ENCODE results near the gene CMTM3. TPM values are rescaled to one million over a fixed set of nuclear protein-coding genes. Genes with fewer than 3 reads are reported as not detected.
"Not testable (repeated sequence)": the region's sequence is repeated elsewhere in the genome, so short reads cannot be mapped to it uniquely, and the experiment has no call there.

Gene CMTM3
- total RNA-seq, 6 experiments from 2014 or later, result 1.6 to 9.6 (median 5.4) TPM

DNA sequence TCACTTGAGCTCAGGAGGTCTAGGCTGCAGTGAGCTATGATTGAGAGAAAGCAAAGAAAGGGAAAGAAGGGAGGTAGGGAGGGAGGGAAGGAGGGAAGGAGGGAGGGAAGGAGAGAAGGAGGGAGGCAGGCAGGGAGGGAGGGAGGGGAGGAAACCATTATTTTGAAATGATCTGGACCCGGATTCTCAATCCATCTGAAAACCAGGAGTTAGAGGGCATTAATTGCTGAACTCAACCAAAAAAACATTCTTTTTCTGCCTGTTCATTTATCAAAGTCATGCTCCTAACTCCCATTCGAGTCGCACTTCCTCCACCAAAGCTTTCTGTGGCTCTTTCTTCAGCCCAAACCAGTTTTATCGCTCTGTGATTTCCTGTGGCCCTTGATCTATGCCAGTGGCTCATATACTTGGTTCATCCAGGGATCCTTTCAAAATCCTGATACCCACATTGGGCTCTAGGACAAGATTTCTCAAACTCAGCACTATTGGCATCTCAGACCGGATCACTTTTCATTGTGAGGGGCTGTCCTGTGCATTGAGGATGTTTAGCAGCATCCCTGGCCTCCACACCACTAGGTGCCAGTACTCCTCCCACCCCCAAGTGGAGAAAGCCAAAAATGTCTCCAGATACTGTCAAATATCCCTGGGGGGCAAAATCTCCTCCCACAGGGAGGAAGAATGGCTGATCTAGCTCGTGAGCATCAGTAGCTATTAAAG lies 53.8 kb downstream of the CMTM3 start:
- DNase-seq (no peak), ATAC-seq (no peak)
- H3K36me3 ChIP-seq, result no peaks in the 10 kb centered on the region
- intact Hi-C loops (cut with DNase I), result no loop called here
- peaks cover 0 to 28% (median 12%) of the 10 kb centered on the region in 4 donors for H3K4me1 ChIP-seq
- no peak overlapping the region for H3K4me3 ChIP-seq
- no peaks in the 10 kb centered on the region for H3K27me3 ChIP-seq
- H3K27ac ChIP-seq, result no peak overlapping the region
- TF ChIP-seq POLR2A (IDR thresholded peaks at IDR 0.05), result no peak
- TF ChIP-seq, protein P1, sequence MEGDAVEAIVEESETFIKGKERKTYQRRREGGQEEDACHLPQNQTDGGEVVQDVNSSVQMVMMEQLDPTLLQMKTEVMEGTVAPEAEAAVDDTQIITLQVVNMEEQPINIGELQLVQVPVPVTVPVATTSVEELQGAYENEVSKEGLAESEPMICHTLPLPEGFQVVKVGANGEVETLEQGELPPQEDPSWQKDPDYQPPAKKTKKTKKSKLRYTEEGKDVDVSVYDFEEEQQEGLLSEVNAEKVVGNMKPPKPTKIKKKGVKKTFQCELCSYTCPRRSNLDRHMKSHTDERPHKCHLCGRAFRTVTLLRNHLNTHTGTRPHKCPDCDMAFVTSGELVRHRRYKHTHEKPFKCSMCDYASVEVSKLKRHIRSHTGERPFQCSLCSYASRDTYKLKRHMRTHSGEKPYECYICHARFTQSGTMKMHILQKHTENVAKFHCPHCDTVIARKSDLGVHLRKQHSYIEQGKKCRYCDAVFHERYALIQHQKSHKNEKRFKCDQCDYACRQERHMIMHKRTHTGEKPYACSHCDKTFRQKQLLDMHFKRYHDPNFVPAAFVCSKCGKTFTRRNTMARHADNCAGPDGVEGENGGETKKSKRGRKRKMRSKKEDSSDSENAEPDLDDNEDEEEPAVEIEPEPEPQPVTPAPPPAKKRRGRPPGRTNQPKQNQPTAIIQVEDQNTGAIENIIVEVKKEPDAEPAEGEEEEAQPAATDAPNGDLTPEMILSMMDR (IDR thresholded peaks at IDR 0.05), result no peak
- WGBS (ENCODE audit: insufficient coverage, low coverage, low lambda C conversion rate, missing lambda C conversion rate), result 74% methylated on average over 6 of the region's 6 CpGs
- no peaks in the 10 kb centered on the region for H3K9me3 ChIP-seq

DNA sequence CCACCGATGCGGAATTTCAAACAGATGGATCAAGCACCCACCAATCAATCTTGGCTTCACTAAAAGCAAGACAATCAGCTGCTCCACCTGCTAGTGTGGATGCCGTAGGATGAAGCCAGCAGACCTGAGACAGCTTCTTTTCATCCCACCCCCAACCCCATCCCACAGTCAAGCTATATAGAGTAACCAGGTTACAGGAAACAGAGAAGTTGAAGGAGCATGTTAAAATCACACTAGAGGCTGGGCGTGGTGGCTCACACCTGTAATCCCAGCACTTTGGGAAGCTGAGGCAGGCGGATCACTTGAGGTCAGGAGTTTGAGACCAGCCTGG lies 54.3 kb downstream of the CMTM3 start:
- H3K4me3 ChIP-seq, result no peak overlapping the region
- 100% methylated on average over 2 of the region's 5 CpGs for WGBS (ENCODE audit: insufficient coverage, low coverage, low lambda C conversion rate, missing lambda C conversion rate)
- H3K9me3 ChIP-seq, result no peaks in the 10 kb centered on the region
- TF ChIP-seq, protein P1 (IDR thresholded peaks at IDR 0.05), result no peak
- no peak for TF ChIP-seq POLR2A (IDR thresholded peaks at IDR 0.05)
- peaks cover 0 to 22% (median 11%) of the 10 kb centered on the region in 4 donors for H3K4me1 ChIP-seq
- ATAC-seq, result no peak
- H3K36me3 ChIP-seq, result no peaks in the 10 kb centered on the region
- H3K27me3 ChIP-seq, result no peaks in the 10 kb centered on the region
- no peak for DNase-seq
- intact Hi-C loops (cut with DNase I), result no loop called here
- H3K27ac ChIP-seq, result no peak overlapping the region

DNA sequence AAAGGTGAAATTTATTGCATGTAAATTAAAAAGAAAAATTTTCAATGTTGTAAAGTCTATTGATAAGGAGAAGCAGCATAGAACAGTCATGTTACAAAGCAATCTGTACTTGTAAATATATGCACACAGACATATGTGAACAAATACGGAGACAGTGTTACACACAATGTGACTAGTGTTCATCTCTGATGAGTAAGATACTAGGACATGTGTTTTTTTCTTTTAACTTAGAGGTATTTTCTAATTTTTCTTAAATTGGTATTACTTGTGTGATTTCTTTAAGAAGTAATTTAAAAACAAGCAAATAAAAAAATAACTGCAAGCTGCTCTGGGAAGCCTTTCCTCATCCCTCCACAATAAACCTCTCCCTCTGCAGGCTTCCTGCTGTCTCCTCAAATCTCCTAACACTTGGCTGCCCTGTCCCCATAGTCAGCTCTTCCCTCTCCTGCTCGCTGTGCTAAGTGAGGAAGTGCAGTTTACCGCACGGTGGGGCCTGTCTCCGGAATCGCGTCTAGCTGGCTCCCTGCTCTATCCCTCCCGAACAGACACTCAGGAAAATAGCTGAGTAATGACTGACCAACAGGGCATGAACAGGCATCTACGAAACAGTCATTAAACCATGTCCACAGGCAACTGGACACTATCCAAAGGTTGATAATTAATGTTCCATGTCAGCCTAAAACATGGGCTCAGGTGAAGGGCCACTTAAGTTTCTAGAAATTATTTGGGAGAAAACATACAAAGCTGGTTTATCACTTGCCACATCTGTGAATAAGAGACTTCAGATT lies 56.1 kb downstream of the CMTM3 start:
- intact Hi-C loops (cut with DNase I), result no loop called here
- WGBS (ENCODE audit: insufficient coverage, low coverage, low lambda C conversion rate, missing lambda C conversion rate), result 3% methylated on average over 9 of the region's 9 CpGs
- peak; percentile 65 to 73 (median 73) for DNase-seq
- peak; percentile 94 to 98 (median 98) for ATAC-seq
- TF ChIP-seq POLR2A (IDR thresholded peaks at IDR 0.05), result no peak
- TF ChIP-seq, protein P1 (IDR thresholded peaks at IDR 0.05), result peak in 3 of 4 donors; percentile 23 to 34 (median 24)
- H3K27ac ChIP-seq, result peak overlapping the region in 2 of 3 donors; percentile 34 to 44
- peaks cover 0 to 17% (median 7%) of the 10 kb centered on the region in 4 donors for H3K4me1 ChIP-seq
- H3K4me3 ChIP-seq, result no peak overlapping the region
- no peaks in the 10 kb centered on the region for H3K9me3 ChIP-seq
- H3K27me3 ChIP-seq, result no peaks in the 10 kb centered on the region
- H3K36me3 ChIP-seq, result no peaks in the 10 kb centered on the region

DNA sequence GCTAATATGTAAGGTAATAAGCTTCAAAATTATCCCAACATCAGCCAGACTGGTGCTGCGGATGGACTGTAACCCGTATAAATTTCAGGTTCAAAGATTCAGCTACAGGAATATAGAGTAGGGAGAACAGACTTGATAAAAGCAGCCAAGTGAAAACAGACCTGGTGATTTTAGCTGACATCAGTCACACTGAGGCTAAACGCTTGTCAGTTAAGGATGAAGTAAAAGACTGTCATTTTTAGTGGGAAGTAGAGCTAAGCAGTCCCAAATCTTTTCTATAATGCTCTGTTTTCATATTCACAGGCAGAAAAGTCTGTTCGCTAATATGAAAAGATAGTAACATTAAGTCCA lies 56.7 kb downstream of the CMTM3 start:
- peak overlapping the region in 2 of 3 donors; percentile 34 to 44 for H3K27ac ChIP-seq
- H3K36me3 ChIP-seq, result no peaks in the 10 kb centered on the region
- 32% methylated on average over 4 of the region's 4 CpGs for WGBS (ENCODE audit: insufficient coverage, low coverage, low lambda C conversion rate, missing lambda C conversion rate)
- intact Hi-C loops (cut with DNase I), result no loop called here
- DNase-seq (no peak), ATAC-seq (peak in 1 of 4 donors; percentile 11)
- peaks cover 0 to 17% (median 7%) of the 10 kb centered on the region in 4 donors for H3K4me1 ChIP-seq
- TF ChIP-seq, protein P1 (IDR thresholded peaks at IDR 0.05), result no peak
- TF ChIP-seq POLR2A (IDR thresholded peaks at IDR 0.05), result no peak
- no peak overlapping the region for H3K4me3 ChIP-seq
- no peaks in the 10 kb centered on the region for H3K27me3 ChIP-seq
- H3K9me3 ChIP-seq, result no peaks in the 10 kb centered on the region

DNA sequence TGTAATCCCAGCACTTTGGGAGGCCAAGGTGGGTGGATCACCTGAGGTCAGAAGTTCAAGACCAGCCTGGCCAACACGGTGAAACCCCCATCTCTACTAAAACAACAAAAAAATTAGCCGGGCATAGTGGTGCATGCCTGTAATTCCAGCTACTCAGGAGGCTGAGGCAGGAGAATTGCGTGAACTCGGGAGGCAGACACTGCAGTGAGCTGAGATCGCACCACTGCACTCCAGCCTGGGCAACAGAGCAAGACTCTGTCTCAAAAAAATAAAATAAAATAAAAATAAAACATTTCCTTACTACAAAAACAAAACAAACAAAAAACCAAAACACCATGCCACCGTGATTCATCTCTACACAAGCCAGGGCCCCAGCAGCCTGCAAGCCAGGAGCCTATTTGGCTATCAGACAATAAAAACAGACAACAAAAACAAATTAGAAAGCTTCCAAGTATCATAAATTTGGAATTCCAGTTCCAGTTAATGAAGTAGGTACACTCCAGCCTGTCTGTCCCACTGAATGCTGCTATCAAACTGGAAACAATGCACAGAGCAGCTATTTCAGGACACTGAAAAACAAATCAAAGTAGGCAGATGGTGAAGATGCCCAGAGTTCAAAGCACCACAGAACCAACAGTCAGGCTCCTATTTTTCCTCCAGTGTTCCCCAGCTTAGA lies 57.3 kb downstream of the CMTM3 start:
- ATAC-seq; H3K27ac ChIP-seq; H3K36me3 ChIP-seq; intact Hi-C loops (cut with DNase I); H3K27me3 ChIP-seq; H3K9me3 ChIP-seq; H3K4me3 ChIP-seq; DNase-seq: not testable (repeated sequence)
- peaks cover 0 to 17% (median 7%) of the 10 kb centered on the region in 4 donors for H3K4me1 ChIP-seq
- 44% methylated on average over 3 of the region's 6 CpGs for WGBS (ENCODE audit: insufficient coverage, low coverage, low lambda C conversion rate, missing lambda C conversion rate)
